ENCODE measurements around the gene CDK14. TPM values are rescaled to one million over a fixed set of nuclear protein-coding genes. Genes with fewer than 3 reads are reported as not detected.

CDK14 gene
- polyA plus RNA-seq, 3 donors, result 1.7 to 2.5 (median 2.1) TPM

GRCh38 chr7:90933984-90934383, 337.9 kb downstream of the CDK14 start:
- Histone ChIP-seq H3K36me3 (replicated peaks in 1 of 2; ENCODE audit: control insufficient read depth in 1 of 2, insufficient read depth in 2 of 2, low read length in 2 of 2) (no peaks in the 10 kb centered on the region), H3K4me3 (replicated peaks in 1 of 3; ENCODE audit: low read depth in 2 of 3, low read length in 3 of 3) (no peak overlapping the region), H3K9me3 (replicated peaks in 1 of 2; ENCODE audit: control insufficient read depth in 1 of 2, insufficient read depth in 1 of 2, low read length in 2 of 2) (no peaks in the 10 kb centered on the region), H3K4me2 (replicated peaks; ENCODE audit: extremely low read depth, low read length, poor library complexity, severe bottlenecking) (no peak overlapping the region), H3K27ac (ENCODE audit: low read depth in 1 of 2, low read length in 2 of 2) (no peak overlapping the region), H4K20me1 (ENCODE audit: insufficient read depth, low read length) (no peaks in the 10 kb centered on the region), H2AFZ (ENCODE audit: insufficient read depth, low read depth, low read length, poor library complexity, severe bottlenecking) (no peak overlapping the region), H3K79me2 (ENCODE audit: insufficient read depth, low read length) (no peaks in the 10 kb centered on the region), H3K9ac (ENCODE audit: insufficient read depth, low read length, poor library complexity, severe bottlenecking) (no peak overlapping the region), H3K27me3 (ENCODE audit: control insufficient read depth in 2 of 2, insufficient read depth in 2 of 2, low read length in 2 of 2) (no peaks in the 10 kb centered on the region), H3K4me1 (ENCODE audit: control insufficient read depth in 1 of 2, insufficient read depth in 2 of 2, low read length in 2 of 2) (no peaks in the 10 kb centered on the region)
- Mint-ChIP-seq H3K27me3 (ENCODE audit: low read depth in 3 of 3) (no peaks in the 10 kb centered on the region), H3K9me3 (peaks cover 0 to 4% (median 0%) of the 10 kb centered on the region in 7 donors), H3K4me3 (no peak overlapping the region), H3K4me1 (no peaks in the 10 kb centered on the region), H3K27ac (no peak overlapping the region), H3K36me3 (peaks cover 2 to 8% of the 10 kb centered on the region in 2 donors)
- 99% methylated on average over 5 of the region's 5 CpGs for WGBS (ENCODE audit: insufficient coverage)
- no peak for TF ChIP-seq CTCF (IDR thresholded peaks at IDR 0.05)
- no peak for DNase-seq
- intact Hi-C loops (cut with micrococcal nuclease), result no loop called here

- Mint-ChIP-seq H3K4me3 (no peak overlapping the region), H3K27me3 (ENCODE audit: low read depth in 3 of 3) (no peaks in the 10 kb centered on the region), H3K36me3 (peaks cover 0 to 4% of the 10 kb centered on the region in 2 donors), H3K4me1 (peaks cover 10% of the 10 kb centered on the region), H3K27ac (no peak overlapping the region), H3K9me3 (peaks cover 0 to 4% (median 0%) of the 10 kb centered on the region in 7 donors)
- Histone ChIP-seq H3K36me3 (replicated peaks in 1 of 2; ENCODE audit: control insufficient read depth in 1 of 2, insufficient read depth in 2 of 2, low read length in 2 of 2) (no peaks in the 10 kb centered on the region), H3K27me3 (ENCODE audit: control insufficient read depth in 2 of 2, insufficient read depth in 2 of 2, low read length in 2 of 2) (no peaks in the 10 kb centered on the region), H3K79me2 (ENCODE audit: insufficient read depth, low read length) (no peaks in the 10 kb centered on the region), H3K4me2 (replicated peaks; ENCODE audit: extremely low read depth, low read length, poor library complexity, severe bottlenecking) (no peak overlapping the region), H3K9ac (ENCODE audit: insufficient read depth, low read length, poor library complexity, severe bottlenecking) (no peak overlapping the region), H3K27ac (ENCODE audit: low read depth in 1 of 2, low read length in 2 of 2) (no peak overlapping the region), H2AFZ (ENCODE audit: insufficient read depth, low read depth, low read length, poor library complexity, severe bottlenecking) (no peak overlapping the region), H3K4me3 (replicated peaks in 1 of 3; ENCODE audit: low read depth in 2 of 3, low read length in 3 of 3) (no peak overlapping the region), H4K20me1 (ENCODE audit: insufficient read depth, low read length) (no peaks in the 10 kb centered on the region), H3K4me1 (ENCODE audit: control insufficient read depth in 1 of 2, insufficient read depth in 2 of 2, low read length in 2 of 2) (peaks cover 0 to 9% of the 10 kb centered on the region in 2 donors), H3K9me3 (replicated peaks in 1 of 2; ENCODE audit: control insufficient read depth in 1 of 2, insufficient read depth in 1 of 2, low read length in 2 of 2) (no peaks in the 10 kb centered on the region)
- no peak for TF ChIP-seq CTCF (IDR thresholded peaks at IDR 0.05)
- intact Hi-C loops (cut with micrococcal nuclease), result no loop called here
- DNase-seq, result no peak
Measured at GRCh38 chr7:90938371-90938770, 342.2 kb downstream of the CDK14 start.
